Esophagus mucosa (tissue), 1 donor: ENCODE measurements around the gene TMEM214. TPM values are rescaled to one million over a fixed set of nuclear protein-coding genes. Genes with fewer than 3 reads are reported as not detected.

Experiments
- ATAC-seq: fragments of 200-7000 bp; cut with Tn5 transposase; one replicate; pipeline ENCODE4 v1.9.1; 2020
- total RNA-seq: library from RNA; stranded (reverse); gene quantifications from one replicate; pipeline ENCODE4 v1.2.4, GENCODE V29; 2023
- donor health status: DM: yes; HTN: yes; CAD: no.

Gene TMEM214
- total RNA-seq, 1 donor from 2014 or later: 29.7 TPM

- no peak for ATAC-seq
Observed at GRCh38 chr2:27010139-27010538, 22.6 kb upstream of the TMEM214 start.

- no peak for ATAC-seq
Observed at GRCh38 chr2:27013738-27014137, 19.0 kb upstream of the TMEM214 start.

- no peak for ATAC-seq
Observed at GRCh38 chr2:27014771-27015433, 17.9 kb upstream of the TMEM214 start.

GRCh38 chr2:27016801-27017325 is 15.9 kb upstream of the TMEM214 start:
- peak; percentile 14 for ATAC-seq

GRCh38 chr2:27018142-27018541 is 14.6 kb upstream of the TMEM214 start:
- ATAC-seq: no peak

GRCh38 chr2:27019459-27019858 is 13.3 kb upstream of the TMEM214 start:
- ATAC-seq: no peak

- ATAC-seq: no peak
Observed at GRCh38 chr2:27019931-27020855, 12.6 kb upstream of the TMEM214 start.

GRCh38 chr2:27021253-27022049 is 11.3 kb upstream of the TMEM214 start:
- ATAC-seq: peak; percentile 58

GRCh38 chr2:27023740-27024139 is 9.0 kb upstream of the TMEM214 start:
- ATAC-seq: no peak

- ATAC-seq: no peak
Observed at GRCh38 chr2:27024188-27024587, 8.6 kb upstream of the TMEM214 start.

- ATAC-seq: no peak
Observed at GRCh38 chr2:27024812-27025211, 8.0 kb upstream of the TMEM214 start.

- ATAC-seq: no peak
Observed at GRCh38 chr2:27025281-27025800, 7.4 kb upstream of the TMEM214 start.

- ATAC-seq: no peak
Observed at GRCh38 chr2:27025861-27026851, 6.6 kb upstream of the TMEM214 start.

- no peak for ATAC-seq
Observed at GRCh38 chr2:27027211-27027651, 5.5 kb upstream of the TMEM214 start.

- ATAC-seq: no peak
Observed at GRCh38 chr2:27029051-27029450, 3.7 kb upstream of the TMEM214 start.

- ATAC-seq: no peak
Observed at GRCh38 chr2:27033253-27033852, 588 bp downstream of the TMEM214 start.

- ATAC-seq: peak; percentile 10
Observed at GRCh38 chr2:27038012-27038411, 5.2 kb downstream of the TMEM214 start.

GRCh38 chr2:27038631-27039339 is 6.0 kb downstream of the TMEM214 start:
- no peak for ATAC-seq

- ATAC-seq: no peak
Observed at GRCh38 chr2:27039426-27039825, 6.7 kb downstream of the TMEM214 start.

- ATAC-seq: no peak
Observed at GRCh38 chr2:27039871-27040270, 7.1 kb downstream of the TMEM214 start.
